HG03095 (cell line): ENCODE measurements around the gene ARRB1.
A peak's percentile ranks its signal among the peaks of the same experiment; 100 is the strongest.
"Not testable (repeated sequence)": the region's sequence is repeated elsewhere in the genome, so short reads cannot be mapped to it uniquely, and the experiment has no call there.

Source experiments
- ATAC-seq: cut with Tn5 transposase; IDR thresholded peaks from one replicate; pipeline ENCODE4 v1.9.1; 2021; ENCODE audit warnings: moderate library complexity; ENCODE audit not compliant: unreplicated experiment

Gene ARRB1

DNA sequence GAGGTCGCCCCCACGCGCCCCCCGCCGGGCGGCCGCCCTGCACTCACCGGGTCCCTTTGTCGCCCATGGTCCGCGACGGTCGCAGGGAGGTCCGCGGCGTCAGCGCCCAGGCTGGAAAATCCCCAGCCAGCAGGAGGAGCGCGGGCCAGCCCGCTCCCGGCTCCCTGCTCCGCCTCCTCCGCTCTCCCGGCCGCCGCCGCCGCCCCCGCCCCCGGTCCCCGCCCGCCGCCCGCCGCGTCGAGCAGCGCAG lies at the start of gene ARRB1:
Gene ARRB1 (minus strand): TSS at position 121 of the 250 bp plus-strand sequence. CDS start 54 bp downstream, at position 67.
- ATAC-seq, result no peak

- ATAC-seq, result no peak
These were observed 48.8 kb upstream of the ARRB1 start for GRCh38 chr11:75400146-75400865.

- ATAC-seq, result peak; percentile 92
These were observed 48.1 kb upstream of the ARRB1 start, which contains the start of gene RPS3 for GRCh38 chr11:75399344-75400145. TSS of gene RPS3 (plus strand) at chr11:75399518. CDS start at chr11:75399548, 30 bp downstream.

DNA sequence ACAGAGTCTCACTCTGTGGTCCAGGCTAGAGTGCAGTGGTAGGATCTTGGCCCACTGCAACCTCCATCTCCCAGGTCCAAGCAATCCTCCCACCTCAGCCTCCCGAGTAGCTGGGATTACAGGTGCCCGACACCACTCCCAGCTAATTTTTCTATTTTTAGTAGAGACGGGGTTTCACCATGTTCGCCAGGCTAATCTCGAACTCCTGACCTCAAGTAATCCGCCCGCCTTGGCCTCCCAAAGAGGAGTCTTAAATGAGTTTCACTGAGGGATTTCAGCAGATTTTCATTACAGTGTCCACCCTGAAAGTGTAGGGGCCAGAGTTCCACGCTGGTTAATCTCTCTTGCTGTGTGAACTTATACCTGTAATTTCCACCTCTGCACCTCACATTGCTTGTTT lies 47.4 kb upstream of the ARRB1 start:
- ATAC-seq, result no peak

DNA sequence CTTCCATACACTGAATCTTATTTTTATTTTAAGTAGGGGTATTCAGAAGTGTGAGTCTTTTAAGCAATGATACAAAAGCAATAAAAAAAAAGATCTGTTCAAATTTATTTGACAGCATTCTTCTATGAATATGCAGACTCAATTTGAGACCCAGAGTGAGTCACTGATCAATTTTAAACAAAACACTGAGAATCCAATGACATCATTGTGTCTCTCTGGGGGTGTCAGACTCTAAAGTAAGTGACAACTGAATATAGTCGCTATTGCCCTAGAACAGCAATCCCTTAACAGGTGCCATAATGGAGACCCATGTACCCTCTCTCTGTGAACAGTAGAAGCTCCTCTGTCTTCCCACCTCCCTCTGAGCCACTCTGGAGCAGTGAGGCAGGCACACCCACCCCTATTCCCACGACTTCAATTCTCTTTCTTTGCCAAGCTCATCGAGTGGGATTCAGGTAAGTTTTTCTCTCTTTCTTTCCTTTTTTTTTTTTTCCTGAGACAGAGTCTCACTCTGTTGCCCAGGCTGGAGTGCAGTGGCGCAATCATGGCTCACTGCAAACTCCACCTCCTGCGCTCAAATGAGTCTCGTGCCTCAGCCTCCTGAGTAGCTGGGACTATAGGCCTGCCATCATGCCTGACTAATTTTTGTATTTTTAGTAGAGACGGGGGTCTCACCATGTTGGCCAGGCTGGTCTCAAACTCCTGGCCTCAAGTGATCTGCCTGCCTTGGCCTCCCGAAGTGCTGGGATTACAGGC lies 42.8 kb upstream of the ARRB1 start:
- ATAC-seq, result no peak

DNA sequence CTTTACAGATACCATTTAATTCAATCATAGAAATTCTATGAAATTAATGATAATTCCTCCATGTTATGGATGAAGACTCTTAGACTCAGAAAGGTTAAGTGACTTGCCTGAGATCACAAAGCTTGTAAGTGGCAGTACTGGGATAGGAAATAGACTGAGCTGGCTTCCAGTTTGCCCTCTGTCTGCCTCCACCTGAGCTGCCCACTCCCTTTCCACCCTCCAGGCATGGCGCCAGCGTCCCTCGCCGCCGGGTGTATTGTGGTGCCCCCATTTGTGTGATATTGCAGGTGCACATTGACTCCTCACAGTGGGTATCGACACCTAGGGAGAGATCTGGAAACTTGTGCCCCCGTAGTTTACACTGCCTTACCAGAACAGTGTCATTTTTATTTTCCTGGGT lies 38.5 kb upstream of the ARRB1 start:
- no peak for ATAC-seq

- no peak for ATAC-seq
These were observed 37.8 kb upstream of the ARRB1 start for GRCh38 chr11:75389276-75389605.

DNA sequence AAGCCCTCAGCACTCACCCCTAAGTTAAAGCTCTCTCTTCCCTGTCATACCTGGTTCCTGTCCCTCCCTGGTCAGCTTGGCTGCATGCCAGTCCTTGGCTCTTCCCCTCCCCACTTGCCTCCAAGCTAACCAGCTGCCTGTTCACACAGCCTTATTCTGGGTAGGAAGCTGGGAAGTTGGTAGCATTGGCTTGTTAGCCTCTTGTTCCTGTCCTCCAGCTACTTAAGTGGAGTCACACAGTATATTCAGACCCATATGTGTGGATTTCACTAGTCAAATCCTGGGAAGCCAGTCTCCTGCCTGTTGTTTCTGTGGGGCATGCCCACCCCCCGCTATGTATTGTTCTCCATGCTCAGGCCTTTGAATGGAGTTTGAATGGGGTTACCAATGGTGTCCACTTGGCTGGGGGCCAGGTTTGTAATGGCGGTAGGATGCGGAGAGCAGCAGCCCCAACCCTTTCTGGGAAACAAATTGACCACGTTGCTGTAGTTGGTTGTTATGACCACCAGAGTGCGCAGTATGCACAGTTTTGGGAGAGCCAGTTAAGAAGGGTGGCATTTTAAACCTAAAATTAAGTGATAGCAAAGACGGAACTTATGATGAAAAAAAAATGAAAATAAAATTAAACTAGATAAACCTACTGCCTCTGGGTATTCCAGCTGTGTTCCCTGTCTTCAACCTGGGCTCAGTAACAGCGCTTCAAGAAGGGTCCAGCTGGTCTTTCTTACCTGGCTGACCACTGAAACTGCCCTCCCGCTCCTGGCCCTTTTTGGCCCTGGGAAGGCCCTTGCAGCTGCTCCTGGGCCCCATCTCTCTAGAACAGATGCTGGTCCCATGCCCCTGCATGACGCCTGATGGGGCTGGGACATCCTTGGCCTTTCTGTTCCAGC lies 37.2 kb upstream of the ARRB1 start:
- ATAC-seq, result no peak

DNA sequence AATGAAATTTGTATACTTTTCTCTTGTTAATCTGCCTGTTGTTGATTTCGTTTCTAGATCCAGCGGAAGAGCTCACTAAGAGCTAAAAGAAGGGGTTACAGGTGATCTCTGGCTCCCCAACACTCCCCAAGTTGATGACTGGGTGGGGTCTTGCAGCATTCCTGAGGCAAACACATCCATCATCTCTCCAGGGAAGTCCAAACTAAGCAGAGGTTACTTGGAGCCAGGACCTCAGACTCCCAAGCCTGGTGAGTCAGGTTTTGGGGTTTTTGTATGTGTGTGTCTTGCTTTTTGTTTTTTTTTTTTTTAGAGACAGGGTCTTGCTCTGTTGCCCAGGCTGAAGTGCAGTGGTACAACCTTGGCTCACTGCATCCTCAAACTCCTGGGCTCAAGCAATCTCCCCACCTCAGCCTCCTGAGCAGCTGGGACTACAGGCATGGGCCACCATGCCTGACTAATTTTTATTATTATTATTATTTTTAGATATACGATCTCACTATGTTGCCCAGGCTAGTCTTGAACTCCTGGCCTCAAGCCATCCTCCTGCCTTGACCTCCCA lies 36.4 kb upstream of the ARRB1 start:
- ATAC-seq, result no peak

DNA sequence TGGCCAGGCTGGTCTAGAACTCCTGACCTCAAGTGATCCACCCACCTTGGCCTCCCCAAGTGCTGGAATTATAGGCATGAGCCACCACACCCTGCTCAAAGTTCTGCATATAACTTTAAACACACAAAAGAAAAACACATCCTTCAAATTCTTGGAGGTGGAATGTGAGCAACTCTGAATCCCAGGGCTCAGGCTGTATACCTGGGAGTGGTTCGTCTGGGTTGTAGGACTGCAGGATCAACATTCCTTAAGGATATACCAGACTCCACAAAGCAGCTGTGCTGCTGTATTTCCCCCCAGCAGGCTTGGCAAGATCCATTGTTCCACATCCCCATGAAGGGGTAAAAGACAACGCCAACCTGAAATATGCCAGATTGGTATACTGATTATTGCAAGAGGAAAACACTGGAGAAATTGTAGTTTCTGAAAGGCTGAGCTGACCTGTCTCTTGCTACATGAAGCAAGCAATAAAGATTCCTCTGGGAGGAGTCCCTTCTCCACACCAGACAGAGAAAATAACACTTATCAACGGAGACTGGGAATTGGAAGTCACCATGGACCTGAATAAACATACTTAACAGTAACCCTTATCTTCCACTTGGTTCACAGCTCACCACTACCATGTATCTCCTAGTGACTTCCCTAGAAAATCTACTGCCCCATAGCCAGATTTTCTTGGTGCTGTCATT lies 35.6 kb upstream of the ARRB1 start:
- ATAC-seq, result no peak

DNA sequence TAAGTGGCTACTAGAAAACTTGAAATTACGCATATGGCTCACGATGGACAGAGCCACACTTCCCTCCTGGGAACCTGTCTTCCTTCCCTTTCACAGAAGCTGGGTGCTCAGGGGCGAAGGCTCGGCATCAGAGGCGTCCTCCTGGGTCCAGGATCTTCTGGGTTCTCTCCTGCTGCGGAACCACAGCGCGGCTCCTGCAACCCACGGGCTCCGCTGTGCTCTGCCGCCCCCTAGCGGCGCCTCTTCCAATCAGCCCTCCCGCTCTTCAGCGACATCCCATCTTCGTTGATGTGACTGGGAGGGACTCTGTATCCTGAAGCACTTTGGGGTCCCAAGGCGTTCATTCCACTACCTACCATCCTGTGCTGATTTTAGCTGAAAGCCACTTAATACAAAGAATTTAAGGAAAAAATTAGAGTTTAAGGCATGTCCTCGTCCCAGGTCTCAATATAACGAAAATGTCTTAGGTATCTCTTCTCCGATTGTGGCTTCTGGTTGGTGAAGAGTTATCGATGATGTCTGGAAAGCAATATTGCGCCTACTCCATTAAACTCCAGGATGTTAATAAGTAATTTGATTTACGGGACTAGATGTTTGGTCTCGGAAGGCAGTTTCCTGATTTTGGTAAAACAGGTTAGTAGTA lies 33.1 kb upstream of the ARRB1 start:
- no peak for ATAC-seq

GRCh38 chr11:75383246-75383645 lies 31.8 kb upstream of the ARRB1 start:
- no peak for ATAC-seq

GRCh38 chr11:75380716-75381420 lies 29.4 kb upstream of the ARRB1 start:
- ATAC-seq, result no peak

GRCh38 chr11:75380245-75380644 lies 28.8 kb upstream of the ARRB1 start:
- no peak for ATAC-seq

DNA sequence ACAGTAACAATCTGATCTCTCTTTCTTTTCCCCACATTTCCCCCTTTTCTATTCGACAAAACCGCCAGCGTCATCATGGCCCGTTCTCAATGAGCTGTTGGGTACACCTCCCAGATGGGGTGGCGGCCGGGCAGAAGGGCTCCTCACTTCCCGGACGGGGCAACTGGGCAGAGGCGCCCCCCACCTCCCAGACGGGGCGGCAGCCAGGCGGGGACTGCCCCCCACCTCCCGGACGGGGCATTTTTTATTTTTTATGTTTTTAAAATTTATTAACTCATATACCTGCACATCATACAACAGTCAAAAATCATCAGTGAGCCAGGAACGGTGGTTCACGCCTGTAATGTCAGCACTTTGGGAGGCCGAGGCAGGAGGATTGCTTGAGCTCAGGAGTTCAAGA lies 27.3 kb upstream of the ARRB1 start:
- ATAC-seq, result not testable (repeated sequence)

DNA sequence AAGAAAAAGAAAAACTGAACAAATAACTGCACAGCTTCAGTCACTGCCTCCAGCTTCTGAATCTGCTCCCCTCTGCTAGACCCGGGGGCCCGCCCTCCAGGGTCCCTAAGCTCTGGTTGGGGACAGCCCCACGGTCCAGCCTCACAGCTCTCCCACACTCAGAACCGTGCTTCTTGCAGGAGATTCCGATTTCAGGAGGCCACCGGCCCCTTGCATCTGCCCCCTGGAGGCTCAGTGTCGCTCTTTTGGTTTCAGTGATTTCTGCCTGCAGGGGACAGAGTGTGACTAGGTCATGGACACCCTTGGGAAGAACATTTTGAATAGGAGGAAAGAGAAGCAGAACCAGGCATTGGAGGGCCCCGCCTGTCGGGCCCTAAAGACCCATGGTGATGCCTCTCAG lies 24.7 kb upstream of the ARRB1 start:
- no peak for ATAC-seq

GRCh38 chr11:75375626-75376025 lies 24.2 kb upstream of the ARRB1 start:
- ATAC-seq, result no peak

DNA sequence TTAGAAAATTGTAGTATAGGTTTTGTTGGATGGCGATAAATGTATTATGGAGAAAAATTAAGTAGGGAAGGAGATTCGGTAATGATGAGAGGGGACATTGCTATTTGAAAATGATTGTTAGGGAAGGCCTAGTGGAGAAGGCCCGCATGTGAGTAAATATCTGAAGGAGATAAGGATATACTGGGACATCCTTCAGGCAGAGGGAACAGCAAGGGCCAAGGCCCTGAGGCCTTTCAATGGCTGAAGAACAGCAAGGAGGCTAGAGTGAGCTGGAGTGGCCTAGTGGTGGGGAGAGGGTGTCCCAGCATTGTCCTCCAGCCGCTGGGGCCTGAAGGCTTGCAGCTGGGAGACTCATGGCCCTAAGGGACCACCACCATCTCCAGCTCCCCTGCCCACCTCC lies 23.2 kb upstream of the ARRB1 start:
- no peak for ATAC-seq

DNA sequence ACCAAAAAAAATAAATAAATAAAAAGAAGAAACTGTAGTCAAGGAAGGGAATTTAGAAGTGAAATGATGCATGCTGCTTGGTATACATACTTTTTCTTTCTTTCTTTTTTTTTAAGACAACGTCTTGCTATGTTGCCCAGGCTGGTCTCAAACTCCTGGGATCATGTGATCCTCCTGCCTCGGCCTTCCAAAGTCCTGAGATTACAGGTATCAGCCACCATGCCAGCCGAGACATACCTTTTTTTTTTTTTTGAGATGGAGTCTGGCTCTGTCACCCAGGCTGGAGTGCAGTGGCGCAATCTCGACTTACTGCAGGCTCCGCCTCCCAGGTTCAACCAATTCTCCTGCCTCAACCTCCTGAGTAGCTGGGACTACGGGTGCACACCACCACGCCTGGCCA lies 21.7 kb upstream of the ARRB1 start:
- no peak for ATAC-seq
